ENCODE results near the gene TIE1.

TIE1 gene

GRCh38 chr1:43274125-43274803 lies 26.5 kb upstream of the TIE1 start:
- no peak for DNase-seq (ENCODE audit: low read depth)

- DNase-seq (ENCODE audit: low read depth): no peak
Measured at GRCh38 chr1:43274804-43275180, 26.0 kb upstream of the TIE1 start.

- no peak for DNase-seq (ENCODE audit: low read depth)
Measured at GRCh38 chr1:43275826-43276620, 24.8 kb upstream of the TIE1 start.

- DNase-seq (ENCODE audit: low read depth): no peak
Measured at GRCh38 chr1:43276673-43277072, 24.1 kb upstream of the TIE1 start.

- no peak for DNase-seq (ENCODE audit: low read depth)
Measured at GRCh38 chr1:43277116-43277876, 23.5 kb upstream of the TIE1 start.

- DNase-seq (ENCODE audit: low read depth): no peak
Measured at GRCh38 chr1:43279161-43279560, 21.6 kb upstream of the TIE1 start.

- no peak for DNase-seq (ENCODE audit: low read depth)
Measured at GRCh38 chr1:43279666-43280065, 21.1 kb upstream of the TIE1 start.

- DNase-seq (ENCODE audit: low read depth): no peak
Measured at GRCh38 chr1:43280692-43281091, 20.1 kb upstream of the TIE1 start.

- no peak for DNase-seq (ENCODE audit: low read depth)
Measured at GRCh38 chr1:43282220-43283195, 18.3 kb upstream of the TIE1 start.

GRCh38 chr1:43284065-43284464 lies 16.7 kb upstream of the TIE1 start:
- DNase-seq (ENCODE audit: low read depth): no peak

GRCh38 chr1:43284546-43285110 lies 16.2 kb upstream of the TIE1 start:
- no peak for DNase-seq (ENCODE audit: low read depth)

- DNase-seq (ENCODE audit: low read depth): no peak
Measured at GRCh38 chr1:43285269-43285990, 15.4 kb upstream of the TIE1 start, which contains the start of gene C1orf210. TSS of gene C1orf210 (minus strand) at chr1:43285581. CDS start at chr1:43283270, 2,311 bp downstream.

- no peak for DNase-seq (ENCODE audit: low read depth)
Measured at GRCh38 chr1:43286115-43286514, 14.7 kb upstream of the TIE1 start.

- DNase-seq (ENCODE audit: low read depth): no peak
Measured at GRCh38 chr1:43286533-43286932, 14.2 kb upstream of the TIE1 start.

- no peak for DNase-seq (ENCODE audit: low read depth)
Measured at GRCh38 chr1:43288058-43288784, 12.6 kb upstream of the TIE1 start.

- no peak for DNase-seq (ENCODE audit: low read depth)
Measured at GRCh38 chr1:43288785-43289706, 11.7 kb upstream of the TIE1 start.

- DNase-seq (ENCODE audit: low read depth): no peak
Measured at GRCh38 chr1:43292216-43292615, 8.6 kb upstream of the TIE1 start.

- DNase-seq (ENCODE audit: low read depth): no peak
Measured at GRCh38 chr1:43292679-43293078, 8.1 kb upstream of the TIE1 start.

- DNase-seq (ENCODE audit: low read depth): no peak
Measured at GRCh38 chr1:43293176-43293575, 7.6 kb upstream of the TIE1 start.

Measured in stimulated activated CD8-positive, alpha-beta memory T cell treated with anti-CD3 and anti-CD28 coated beads, Interleukin-12 subunit alpha, Interleukin-12 subunit beta, amount 100 ng/mL, for 1 hour (primary cell).